Body of pancreas (tissue), 4 donors: ENCODE data around the gene PRSS38.

Source experiments
- CTCF ChIP-seq, 7 experiments: fragments of 450-650 bp in 4 of 7; fragments of 200-600 bp in 3 of 7; sonication (generic) in 3 of 7; IDR thresholded peaks; one replicate each; pipeline ENCODE4 v1.5.1; 2016 to 2019; ENCODE audit warnings: antibody characterized with exemption in 7 of 7
- POLR2A ChIP-seq, 3 donors: fragments of 450-650 bp; IDR thresholded peaks; one replicate each; pipeline ENCODE4 v1.6.1; 2016; ENCODE audit warnings: antibody characterized with exemption in 3 of 3, mild to moderate bottlenecking in 2 of 3

- TF ChIP-seq CTCF (IDR thresholded peaks at IDR 0.05) (no peak), POLR2A (IDR thresholded peaks at IDR 0.05) (no peak)
Measured at GRCh38 chr1:227793948-227794816, 21.3 kb upstream of the PRSS38 start.
